Uterus (tissue), 4 donors: Measurements from ENCODE around the gene GNAO1. TPM values are rescaled to one million over a fixed set of nuclear protein-coding genes. Genes with fewer than 3 reads are reported as not detected.

Experiments
- DNase-seq, 2 donors: peaks; one replicate each; pipeline ENCODE4 v3.0.0-alpha.2; 2019 to 2020
- H3K27ac ChIP-seq, 2 donors: fragments of 200-600 bp; sonication (generic); 1 replicate in 1 of 2; 2 replicates in 1 of 2; pipeline ENCODE4 v1.5.1; 2016 to 2018
- H3K27me3 ChIP-seq, 2 donors: fragments of 200-600 bp; sonication (generic); one replicate each; pipeline ENCODE4 v1.5.1; 2018 to 2019; ENCODE audit warnings: control low read depth in 1 of 2
- H3K36me3 ChIP-seq, 2 donors: fragments of 200-600 bp; sonication (generic); one replicate each; pipeline ENCODE4 v1.5.1; 2019; ENCODE audit warnings: control low read depth in 1 of 2
- H3K4me1 ChIP-seq, 2 donors: fragments of 200-600 bp; sonication (generic); one replicate each; pipeline ENCODE4 v1.5.1; 2018 to 2019; ENCODE audit warnings: control low read depth in 1 of 2
- H3K4me3 ChIP-seq, 2 donors: fragments of 200-600 bp; sonication (generic); 1 replicate in 1 of 2; 2 replicates in 1 of 2; pipeline ENCODE4 v1.5.1; 2018 to 2019; ENCODE audit warnings: mild to moderate bottlenecking in 1 of 2
- H3K9me3 ChIP-seq, 2 donors: fragments of 200-600 bp; sonication (generic); one replicate each; pipeline ENCODE4 v1.5.1; 2019; ENCODE audit warnings: control low read depth in 1 of 2
- POLR2A ChIP-seq, 2 donors: fragments of 450-650 bp; IDR thresholded peaks; one replicate each; pipeline ENCODE4 v1.6.1; 2016; ENCODE audit warnings: antibody characterized with exemption in 2 of 2, mild to moderate bottlenecking in 1 of 2, moderate library complexity in 1 of 2
- intact Hi-C: fragments of 100-400 bp; cut with DNase I; formaldehyde crosslinking; loops from one replicate; pipeline ENCODE4 v1.15.1; 2023; ENCODE audit warnings: low total_unique reads
- total RNA-seq, 4 donors: library from RNA; depleted of rRNA in 3 of 4; stranded (reverse); fragments of >200 nt in 3 of 4; gene quantifications; one replicate each; pipeline versions ENCODE4 v1.1.0 to v1.2.4, GENCODE V29; 2014 to 2023
- TF ChIP-seq, protein P1 (sequence below), 4 experiments: fragments of 200-600 bp in 2 of 4; fragments of 450-650 bp in 2 of 4; sonication (generic) in 2 of 4; IDR thresholded peaks; one replicate each; pipeline ENCODE4 v1.5.1; 2016 to 2019; ENCODE audit warnings: antibody characterized with exemption in 4 of 4, mild to moderate bottlenecking in 2 of 4, moderate library complexity in 1 of 4
- donor health status: DM: yes; HTN: yes; CAD: no.

Gene GNAO1
- total RNA-seq, 4 donors from 2014 or later: 0.26 to 7.2 (median 1.6) TPM; not detected in 1

DNA sequence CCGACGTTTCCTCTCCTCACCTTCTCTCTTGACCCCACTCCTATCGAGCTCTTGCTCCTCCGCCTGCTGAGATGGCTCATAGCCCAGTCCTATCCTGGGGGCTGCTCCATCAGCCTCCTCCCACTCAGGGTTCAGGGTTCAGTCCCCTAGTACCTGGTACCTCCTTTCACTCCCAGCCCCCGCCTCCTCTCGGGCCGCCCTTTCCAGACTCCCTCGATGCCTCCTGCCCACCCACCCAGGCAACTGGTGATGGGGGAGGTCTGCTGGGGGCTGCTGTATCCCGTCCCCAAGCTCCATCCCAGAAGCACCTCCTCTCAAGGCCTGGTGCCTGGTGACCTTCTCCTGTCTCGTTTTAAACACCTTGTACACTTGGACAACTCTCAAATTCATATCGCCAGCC, 140.1 kb downstream of the GNAO1 start:
- no peak for DNase-seq
- no peaks in the 10 kb centered on the region for H3K36me3 ChIP-seq

DNA sequence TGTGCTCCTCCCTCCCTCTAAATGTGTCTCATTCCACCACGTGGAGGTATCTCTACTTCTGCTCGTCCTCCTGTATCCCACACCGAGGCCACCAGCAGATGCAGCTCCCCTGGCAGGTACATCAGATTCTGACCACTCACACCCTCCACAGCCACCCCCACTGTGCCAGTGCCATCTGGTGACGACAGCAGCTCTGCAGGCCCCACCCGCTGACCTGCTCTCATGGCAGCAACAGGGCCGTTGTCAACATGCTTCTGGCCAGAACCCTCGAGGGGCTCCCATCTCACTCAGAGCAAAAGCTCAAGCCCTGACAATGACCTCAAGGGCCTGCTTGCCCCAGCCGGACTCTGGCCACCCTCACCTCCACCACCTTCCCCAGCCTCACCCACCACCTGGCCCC, 140.6 kb downstream of the GNAO1 start:
- TF ChIP-seq, protein P1, sequence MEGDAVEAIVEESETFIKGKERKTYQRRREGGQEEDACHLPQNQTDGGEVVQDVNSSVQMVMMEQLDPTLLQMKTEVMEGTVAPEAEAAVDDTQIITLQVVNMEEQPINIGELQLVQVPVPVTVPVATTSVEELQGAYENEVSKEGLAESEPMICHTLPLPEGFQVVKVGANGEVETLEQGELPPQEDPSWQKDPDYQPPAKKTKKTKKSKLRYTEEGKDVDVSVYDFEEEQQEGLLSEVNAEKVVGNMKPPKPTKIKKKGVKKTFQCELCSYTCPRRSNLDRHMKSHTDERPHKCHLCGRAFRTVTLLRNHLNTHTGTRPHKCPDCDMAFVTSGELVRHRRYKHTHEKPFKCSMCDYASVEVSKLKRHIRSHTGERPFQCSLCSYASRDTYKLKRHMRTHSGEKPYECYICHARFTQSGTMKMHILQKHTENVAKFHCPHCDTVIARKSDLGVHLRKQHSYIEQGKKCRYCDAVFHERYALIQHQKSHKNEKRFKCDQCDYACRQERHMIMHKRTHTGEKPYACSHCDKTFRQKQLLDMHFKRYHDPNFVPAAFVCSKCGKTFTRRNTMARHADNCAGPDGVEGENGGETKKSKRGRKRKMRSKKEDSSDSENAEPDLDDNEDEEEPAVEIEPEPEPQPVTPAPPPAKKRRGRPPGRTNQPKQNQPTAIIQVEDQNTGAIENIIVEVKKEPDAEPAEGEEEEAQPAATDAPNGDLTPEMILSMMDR (IDR thresholded peaks at IDR 0.05): no peak
- TF ChIP-seq POLR2A (IDR thresholded peaks at IDR 0.05): no peak
- H3K27ac ChIP-seq: no peak overlapping the region
- intact Hi-C loops: no loop called here

More for the DNA sequence above, 140.1 kb downstream of the GNAO1 start:
- H3K9me3 ChIP-seq: no peaks in the 10 kb centered on the region
- no peak for TF ChIP-seq POLR2A (IDR thresholded peaks at IDR 0.05)
- TF ChIP-seq, protein P1 (IDR thresholded peaks at IDR 0.05): no peak
- no peak overlapping the region for H3K4me3 ChIP-seq
- H3K27ac ChIP-seq: no peak overlapping the region
- no peaks in the 10 kb centered on the region for H3K27me3 ChIP-seq
- intact Hi-C loops: no loop called here
- no peaks in the 10 kb centered on the region for H3K4me1 ChIP-seq

DNA sequence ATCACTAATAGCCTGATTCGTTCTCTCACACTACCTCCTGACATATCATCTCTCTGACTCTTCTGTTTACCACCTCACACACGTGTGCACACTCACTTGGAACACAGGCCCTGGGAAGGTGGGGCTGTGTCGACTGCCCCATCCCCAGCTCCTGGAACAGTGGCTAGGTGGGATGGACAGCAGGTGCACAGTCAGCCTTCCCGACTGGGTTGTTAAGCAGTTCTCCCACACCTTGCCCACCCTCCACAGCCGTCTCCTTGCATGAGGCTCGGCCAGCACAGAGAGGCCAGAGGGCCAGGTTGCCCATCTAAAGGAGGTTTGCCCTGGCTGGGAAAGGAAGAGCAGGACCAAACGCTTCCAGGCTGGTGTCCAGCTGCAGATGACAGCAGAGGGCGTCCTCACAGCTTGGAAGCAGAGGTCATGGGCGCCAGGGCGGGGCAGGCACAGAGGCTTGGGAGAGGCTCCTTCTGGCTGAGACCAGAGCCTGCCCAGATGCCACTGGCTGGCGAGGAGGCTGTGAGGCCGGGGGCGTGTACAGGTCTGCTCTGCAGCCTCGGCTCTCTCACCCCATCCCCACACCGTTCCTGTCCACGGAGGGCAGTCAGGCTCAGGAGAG, 141.3 kb downstream of the GNAO1 start:
- H3K4me1 ChIP-seq: no peaks in the 10 kb centered on the region
- H3K9me3 ChIP-seq: no peaks in the 10 kb centered on the region
- no peak overlapping the region for H3K4me3 ChIP-seq
- peak; percentile 25 to 49 for DNase-seq
- no peaks in the 10 kb centered on the region for H3K27me3 ChIP-seq
- intact Hi-C loops: no loop called here
- TF ChIP-seq, protein P1 (IDR thresholded peaks at IDR 0.05): peak; percentile 12 to 27 (median 16)
- TF ChIP-seq POLR2A (IDR thresholded peaks at IDR 0.05): no peak
- H3K36me3 ChIP-seq: no peaks in the 10 kb centered on the region
- H3K27ac ChIP-seq: no peak overlapping the region

More for the DNA sequence above, 140.6 kb downstream of the GNAO1 start:
- Histone ChIP-seq H3K27me3 (no peaks in the 10 kb centered on the region), H3K9me3 (no peaks in the 10 kb centered on the region), H3K4me3 (no peak overlapping the region), H3K4me1 (no peaks in the 10 kb centered on the region), H3K36me3 (no peaks in the 10 kb centered on the region)
- DNase-seq: no peak

DNA sequence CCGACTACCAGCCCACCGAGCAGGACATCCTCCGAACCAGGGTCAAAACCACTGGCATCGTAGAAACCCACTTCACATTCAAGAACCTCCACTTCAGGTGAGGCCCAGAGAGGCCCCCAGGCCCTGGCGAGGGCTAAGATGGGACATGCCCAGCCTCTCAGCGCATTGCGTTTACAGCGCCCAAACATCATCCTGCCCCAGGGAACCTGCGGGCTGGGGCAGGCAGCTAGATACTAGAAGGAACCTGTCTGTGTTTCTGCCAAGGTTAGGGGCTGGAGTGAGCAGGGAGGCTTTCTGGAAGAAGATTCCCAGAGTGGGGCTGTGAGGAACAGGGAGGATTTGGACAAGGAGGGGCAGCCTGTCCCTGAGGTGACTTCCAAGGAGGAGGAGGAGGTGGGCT, 143.5 kb downstream of the GNAO1 start:
- Histone ChIP-seq H3K36me3 (no peaks in the 10 kb centered on the region), H3K27me3 (no peaks in the 10 kb centered on the region), H3K27ac (no peak overlapping the region), H3K4me1 (no peaks in the 10 kb centered on the region), H3K9me3 (no peaks in the 10 kb centered on the region), H3K4me3 (no peak overlapping the region)
- intact Hi-C loops: no loop called here
- no peak for DNase-seq
- TF ChIP-seq, protein P1 (IDR thresholded peaks at IDR 0.05): no peak
- TF ChIP-seq POLR2A (IDR thresholded peaks at IDR 0.05): no peak

DNA sequence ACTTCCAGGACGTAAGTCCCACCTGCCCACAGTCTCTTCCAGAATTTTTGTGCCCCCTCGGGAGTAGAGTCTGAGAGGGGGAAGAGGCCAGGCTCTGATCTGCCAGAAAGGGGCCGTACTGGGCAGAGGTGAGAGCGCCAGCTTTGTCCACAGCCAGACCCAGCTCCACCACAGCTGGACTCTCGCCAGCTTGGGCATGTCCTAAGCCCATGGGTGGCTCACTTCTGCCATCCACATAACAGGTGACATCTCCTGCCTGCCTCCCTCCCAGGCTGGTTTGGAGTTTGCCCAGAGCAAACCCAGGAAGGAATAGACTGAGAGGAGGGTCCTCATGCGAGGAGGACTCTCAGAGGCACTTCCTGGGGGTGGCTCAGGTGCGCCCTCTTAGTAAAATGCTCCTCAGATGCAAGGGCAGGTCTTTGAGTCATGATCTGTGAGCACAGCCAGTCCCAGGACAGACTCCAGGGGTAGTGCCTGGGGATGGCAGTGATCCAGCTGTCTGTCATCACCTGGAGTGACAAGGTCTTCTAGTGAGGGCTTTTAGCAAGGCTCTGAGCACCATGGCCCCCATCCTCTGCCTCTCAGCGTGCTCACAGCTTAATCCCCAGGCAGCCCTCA, 144.9 kb downstream of the GNAO1 start:
- H3K4me1 ChIP-seq: no peaks in the 10 kb centered on the region
- H3K27me3 ChIP-seq: no peaks in the 10 kb centered on the region
- H3K4me3 ChIP-seq: no peak overlapping the region
- no peaks in the 10 kb centered on the region for H3K9me3 ChIP-seq
- TF ChIP-seq, protein P1 (IDR thresholded peaks at IDR 0.05): no peak
- TF ChIP-seq POLR2A (IDR thresholded peaks at IDR 0.05): no peak
- H3K27ac ChIP-seq: no peak overlapping the region
- no peaks in the 10 kb centered on the region for H3K36me3 ChIP-seq
- intact Hi-C loops: no loop called here
- no peak for DNase-seq
